Cardiac fibroblast (primary cell): ENCODE data around the gene HS6ST3.

Source experiments
- DNase-seq, 2 donors: peaks; one replicate each; pipeline versions ENCODE4 v3.0.0 to v3.0.0-alpha.2; 2010; ENCODE audit warnings: low read depth in 2 of 2
- H3K4me3 ChIP-seq, 2 donors: replicated peaks in 1 of 2; 1 replicate in 1 of 2; 2 replicates in 1 of 2; pipeline ENCODE4 v1.5.1; 2011; ENCODE audit warnings: low read depth in 2 of 2, low read length in 2 of 2, mild to moderate bottlenecking in 2 of 2, moderate library complexity in 1 of 2
- TF ChIP-seq, protein P1 (sequence below): IDR thresholded peaks from one replicate; pipeline ENCODE4 v1.5.1; 2011; ENCODE audit warnings: low read depth, mild to moderate bottlenecking, low read length, inconsistent platforms

HS6ST3 gene

GRCh38 chr13:96809366-96810096 is 719.6 kb downstream of the HS6ST3 start:
- TF ChIP-seq, protein P1, sequence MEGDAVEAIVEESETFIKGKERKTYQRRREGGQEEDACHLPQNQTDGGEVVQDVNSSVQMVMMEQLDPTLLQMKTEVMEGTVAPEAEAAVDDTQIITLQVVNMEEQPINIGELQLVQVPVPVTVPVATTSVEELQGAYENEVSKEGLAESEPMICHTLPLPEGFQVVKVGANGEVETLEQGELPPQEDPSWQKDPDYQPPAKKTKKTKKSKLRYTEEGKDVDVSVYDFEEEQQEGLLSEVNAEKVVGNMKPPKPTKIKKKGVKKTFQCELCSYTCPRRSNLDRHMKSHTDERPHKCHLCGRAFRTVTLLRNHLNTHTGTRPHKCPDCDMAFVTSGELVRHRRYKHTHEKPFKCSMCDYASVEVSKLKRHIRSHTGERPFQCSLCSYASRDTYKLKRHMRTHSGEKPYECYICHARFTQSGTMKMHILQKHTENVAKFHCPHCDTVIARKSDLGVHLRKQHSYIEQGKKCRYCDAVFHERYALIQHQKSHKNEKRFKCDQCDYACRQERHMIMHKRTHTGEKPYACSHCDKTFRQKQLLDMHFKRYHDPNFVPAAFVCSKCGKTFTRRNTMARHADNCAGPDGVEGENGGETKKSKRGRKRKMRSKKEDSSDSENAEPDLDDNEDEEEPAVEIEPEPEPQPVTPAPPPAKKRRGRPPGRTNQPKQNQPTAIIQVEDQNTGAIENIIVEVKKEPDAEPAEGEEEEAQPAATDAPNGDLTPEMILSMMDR, result no peak

GRCh38 chr13:96810104-96810503 is 720.2 kb downstream of the HS6ST3 start:
- DNase-seq, result no peak
- TF ChIP-seq, protein P1, result no peak
- H3K4me3 ChIP-seq, result no peak overlapping the region

More at GRCh38 chr13:96809366-96810096, 719.6 kb downstream of the HS6ST3 start:
- no peak overlapping the region for H3K4me3 ChIP-seq
- DNase-seq, result no peak

GRCh38 chr13:96811049-96811448 is 721.1 kb downstream of the HS6ST3 start:
- TF ChIP-seq, protein P1, result no peak
- no peak for DNase-seq
- no peak overlapping the region for H3K4me3 ChIP-seq

DNA sequence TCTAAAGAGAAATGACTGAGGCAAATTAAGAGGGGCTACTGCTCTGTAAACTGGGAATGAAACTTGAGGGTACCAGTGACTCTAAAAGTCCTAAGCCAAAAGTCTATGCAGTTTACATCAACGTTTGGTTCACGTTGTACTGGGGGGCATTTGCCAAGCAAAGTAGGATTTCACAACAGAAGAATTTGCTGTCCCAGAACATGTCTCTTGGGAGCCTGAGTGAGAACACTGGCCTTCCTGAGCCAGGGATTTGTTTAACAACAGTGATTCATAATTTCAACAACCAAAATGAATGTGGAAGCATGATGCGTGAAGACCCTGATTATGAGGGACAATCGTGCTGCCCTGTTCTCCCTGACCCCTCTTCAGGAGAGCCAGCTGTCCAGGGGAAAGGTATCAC is 726.4 kb downstream of the HS6ST3 start:
- TF ChIP-seq, protein P1, result no peak
- H3K4me3 ChIP-seq, result no peak overlapping the region
- peak; percentile 25 to 92 for DNase-seq

GRCh38 chr13:96816874-96817273 is 727.0 kb downstream of the HS6ST3 start:
- TF ChIP-seq, protein P1, result no peak
- DNase-seq, result no peak
- no peak overlapping the region for H3K4me3 ChIP-seq

- TF ChIP-seq, protein P1, result peak; percentile 42
- DNase-seq, result peak; percentile 21 to 66
- no peak overlapping the region for H3K4me3 ChIP-seq
These were observed 727.5 kb downstream of the HS6ST3 start for GRCh38 chr13:96817336-96817941.
